Measurements from ENCODE around the gene IL21R.

IL21R gene

DNA sequence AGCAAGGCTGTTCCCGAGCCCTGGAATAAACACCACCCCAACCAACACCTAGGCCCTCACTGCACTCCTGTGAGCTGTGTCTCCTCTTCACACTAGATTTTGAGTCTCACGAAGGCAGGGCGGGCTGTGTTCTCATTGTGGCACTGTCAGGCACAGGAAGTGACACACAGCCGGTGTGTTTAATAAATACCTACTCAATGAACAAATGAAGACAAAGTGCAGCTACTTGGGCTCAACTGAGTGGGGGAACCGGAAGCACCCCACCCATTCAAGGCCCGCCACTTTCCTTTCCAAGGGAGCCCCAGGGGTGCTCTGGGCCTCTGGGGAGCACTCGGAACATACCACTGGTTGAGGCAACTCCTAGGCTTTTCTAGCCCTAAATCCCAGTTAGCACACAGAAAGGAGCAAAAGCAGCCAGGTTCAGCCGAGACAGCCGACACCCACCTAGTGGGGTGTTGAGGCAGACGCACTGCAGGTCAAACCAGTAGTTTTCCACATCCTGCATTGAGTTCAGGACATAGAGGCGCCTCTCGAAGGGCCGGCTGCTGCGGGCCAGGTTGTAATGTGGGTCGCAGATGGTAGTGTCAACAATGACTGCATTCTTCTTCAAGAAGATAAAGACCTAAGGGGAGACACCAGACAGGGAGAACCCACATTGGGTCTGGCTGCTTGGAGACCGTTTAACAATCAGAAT lies 90.1 kb downstream of the IL21R start:
- DNase-seq = no peak

DNA sequence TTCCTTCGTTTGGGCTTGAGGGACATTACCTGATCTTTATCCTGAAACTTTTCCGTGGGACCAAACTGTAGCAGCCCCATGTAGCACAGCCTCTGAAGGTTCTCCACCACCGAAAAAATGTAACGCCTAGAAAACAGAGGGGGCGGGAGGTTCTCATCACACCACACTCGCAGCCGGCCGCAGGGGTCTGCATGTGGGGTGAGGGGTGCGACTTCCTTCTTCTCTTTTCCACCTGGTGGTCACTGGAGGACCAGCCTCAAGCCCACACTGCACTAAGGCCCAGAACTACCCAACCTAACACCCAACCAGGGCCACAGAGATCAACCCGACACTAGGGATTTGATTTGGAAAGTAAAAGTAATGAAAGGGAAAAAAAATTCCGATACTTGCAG lies 90.6 kb downstream of the IL21R start:
- DNase-seq = no peak

DNA sequence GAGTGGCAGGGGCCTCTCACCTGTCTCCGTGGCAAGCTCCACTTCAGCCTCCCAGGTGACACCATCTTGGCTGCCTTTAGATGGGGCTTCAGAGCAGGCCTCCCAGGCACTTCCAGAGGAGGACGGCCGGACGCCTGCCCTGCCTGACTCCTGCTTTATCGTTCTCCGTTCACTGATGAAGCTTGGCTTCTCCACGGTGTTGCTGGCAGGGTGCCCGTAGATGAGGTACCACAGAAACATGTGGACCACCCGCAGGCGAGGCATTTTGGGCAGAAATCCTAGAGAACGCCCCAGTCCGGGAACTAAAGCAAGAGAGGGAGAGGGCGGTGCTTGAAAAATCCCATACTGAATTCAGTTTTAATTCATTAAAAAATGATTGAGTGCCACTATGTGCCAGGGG lies 93.2 kb downstream of the IL21R start:
- DNase-seq = no peak

DNA sequence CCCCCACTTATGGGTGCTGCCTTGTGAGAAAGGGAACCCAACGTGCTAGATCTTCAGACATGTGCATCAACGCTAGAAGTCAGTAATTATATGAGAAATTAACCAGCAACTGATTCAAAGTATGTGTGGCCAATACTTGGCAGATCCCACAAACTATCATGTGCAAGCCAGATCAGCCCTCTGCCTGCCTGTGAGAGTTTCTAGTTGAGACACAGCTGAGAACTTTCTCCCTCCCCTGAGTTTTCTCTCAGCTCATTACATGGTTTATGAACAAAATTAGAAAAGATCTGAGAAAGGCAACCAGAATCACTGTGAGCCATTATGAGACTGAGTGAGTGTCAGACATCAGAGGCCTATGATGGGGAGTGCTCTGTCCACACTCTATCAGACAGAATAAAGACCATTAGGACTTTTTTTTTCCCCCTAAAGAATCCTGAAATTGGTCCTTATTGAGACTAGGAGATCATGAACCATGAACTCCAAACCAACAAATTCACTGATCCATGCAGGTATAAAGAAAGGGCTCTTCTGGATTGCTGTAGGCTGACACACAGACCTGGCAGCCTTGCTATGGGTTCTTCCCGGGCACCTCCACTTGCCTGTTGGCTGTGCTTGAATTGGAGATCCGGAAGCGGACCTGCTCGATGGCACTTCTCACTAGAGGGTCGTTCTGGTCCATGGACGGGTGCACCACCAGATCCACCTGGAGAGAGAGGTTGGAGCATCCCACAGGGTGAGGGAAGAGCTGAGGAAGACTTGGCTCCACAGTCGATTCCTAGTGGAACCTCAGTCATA lies 96.3 kb downstream of the IL21R start:
- DNase-seq = no peak

DNA sequence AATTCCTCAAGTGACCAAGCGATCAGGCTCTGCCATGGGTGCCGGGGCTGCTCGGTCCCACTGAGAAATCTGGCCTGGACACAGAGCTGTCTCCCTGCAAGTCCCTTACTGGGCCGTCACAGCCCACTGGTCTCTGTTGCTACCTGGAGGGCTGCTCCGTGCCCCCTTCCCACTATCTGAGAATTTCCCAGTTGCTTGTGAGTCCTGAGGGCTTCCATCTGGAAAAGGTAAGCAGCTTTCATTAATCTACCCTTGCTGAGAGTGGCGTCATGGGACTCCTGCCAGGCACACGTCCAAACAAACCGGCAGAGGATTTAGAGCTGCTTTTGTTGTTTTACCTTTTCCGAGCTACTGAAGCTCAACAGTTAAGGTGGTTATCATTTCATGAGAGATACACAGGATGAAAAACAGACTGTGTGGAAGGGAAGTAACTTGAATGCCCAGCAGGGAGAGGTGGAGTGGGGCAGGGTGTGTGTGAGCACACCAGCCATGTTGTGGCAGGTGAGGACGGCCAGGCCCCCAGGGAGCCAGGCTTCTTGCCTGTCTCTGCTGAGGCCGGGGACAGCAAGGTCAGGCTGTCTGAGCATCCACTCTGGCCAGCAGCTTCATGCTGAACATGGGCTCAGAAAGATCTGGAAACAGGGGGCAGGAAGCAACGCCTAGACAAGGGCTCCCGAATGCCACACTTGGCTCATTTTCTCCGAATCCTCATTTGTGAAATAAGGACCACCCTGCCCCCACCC lies 97.1 kb downstream of the IL21R start:
- no peak for DNase-seq

DNA sequence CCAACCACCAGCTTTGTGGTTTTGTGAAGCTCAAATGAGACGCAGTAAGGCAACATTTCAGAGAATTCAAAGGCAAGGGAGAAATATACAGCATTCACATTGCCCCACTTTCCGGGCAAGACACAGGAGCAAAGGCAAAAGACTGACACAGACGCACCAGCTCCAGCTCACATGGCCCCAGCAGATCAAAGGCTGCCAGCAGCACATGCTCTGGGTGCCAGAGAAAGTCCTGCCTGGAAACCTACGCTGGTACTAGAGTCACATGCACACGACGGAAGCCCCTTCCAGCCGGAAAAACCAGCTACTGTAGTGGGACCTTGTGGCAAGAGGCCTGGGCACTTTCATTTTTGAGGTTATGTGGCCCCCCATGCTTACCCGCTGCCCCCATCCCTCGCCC lies 97.7 kb downstream of the IL21R start:
- no peak for DNase-seq

DNA sequence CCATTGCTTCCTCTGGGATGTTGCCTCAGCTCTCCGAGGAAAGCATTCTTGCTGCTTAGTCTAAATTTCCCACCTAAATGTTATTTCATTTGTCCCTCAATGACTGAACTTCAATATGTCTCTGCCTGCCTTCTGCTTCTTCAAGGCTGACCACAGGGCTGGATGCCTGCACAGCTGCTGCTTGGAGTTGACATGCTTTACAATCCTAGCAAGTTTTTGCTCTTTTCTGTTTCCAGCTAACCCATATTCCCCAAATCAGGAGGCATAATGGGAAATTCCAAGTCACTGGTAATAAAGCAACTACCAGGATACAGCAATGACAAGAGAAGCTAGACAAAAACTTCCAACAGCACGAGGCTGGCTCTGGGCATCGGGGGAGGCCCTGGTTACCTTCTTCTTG lies 98.8 kb downstream of the IL21R start:
- no peak for DNase-seq

Data from NCI-H2029 treated with DMSO at 0.1 percent for 48 hours (cell line).